Aorta (tissue), 5 donors: Measurements from ENCODE around the gene WDFY3. TPM values are rescaled to one million over a fixed set of nuclear protein-coding genes. Genes with fewer than 3 reads are reported as not detected.
A peak's percentile ranks its signal among the peaks of the same experiment; 100 is the strongest.

Source experiments
- ATAC-seq: fragments of 200-7000 bp; cut with Tn5 transposase; one replicate; pipeline ENCODE4 v1.9.1; 2022; ENCODE audit warnings: moderate library complexity; ENCODE audit not compliant: low FRiP score
- DNase-seq, 2 donors: peaks; one replicate each; pipeline ENCODE4 v3.0.0-alpha.2; 2020
- H3K27ac ChIP-seq, 2 donors: one replicate each; pipeline ENCODE4 v1.5.1; 2013; ENCODE audit warnings: low read length in 2 of 2, mild to moderate bottlenecking in 2 of 2, moderate library complexity in 2 of 2, control low read depth in 1 of 2, inconsistent platforms in 1 of 2, low read depth in 1 of 2
- H3K27me3 ChIP-seq, 2 donors: one replicate each; pipeline ENCODE4 v1.6.1; 2013; ENCODE audit warnings: control low read depth in 1 of 2, low read length in 1 of 2, mild to moderate bottlenecking in 1 of 2, moderate library complexity in 1 of 2; ENCODE audit not compliant: insufficient read depth in 2 of 2, control insufficient read depth in 1 of 2
- H3K36me3 ChIP-seq, 2 donors: one replicate each; pipeline ENCODE4 v1.6.1; 2013; ENCODE audit warnings: control low read depth in 1 of 2, low read length in 1 of 2, mild to moderate bottlenecking in 1 of 2; ENCODE audit not compliant: insufficient read depth in 2 of 2, control insufficient read depth in 1 of 2
- H3K4me1 ChIP-seq, 2 donors: one replicate each; pipeline ENCODE4 v1.6.1; 2013; ENCODE audit warnings: low read length in 2 of 2, control low read depth in 1 of 2, mild to moderate bottlenecking in 1 of 2, moderate library complexity in 1 of 2; ENCODE audit not compliant: insufficient read depth in 2 of 2, control insufficient read depth in 1 of 2
- H3K4me3 ChIP-seq, 2 donors: one replicate each; pipeline ENCODE4 v1.5.1; 2013; ENCODE audit warnings: low read length in 2 of 2, control low read depth in 1 of 2, mild to moderate bottlenecking in 1 of 2
- H3K9me3 ChIP-seq: one replicate; pipeline ENCODE4 v1.6.1; 2013; ENCODE audit warnings: mild to moderate bottlenecking, low read length; ENCODE audit not compliant: control insufficient read depth
- WGBS, 2 donors: extraction: QIAGEN DNeasy Blood & Tissue Kit; methylation state at CpG; one replicate each; pipeline ENCODE4 v1.1.7; 2013; 5-methylcytosine and 5-hydroxymethylcytosine counted together
- intact Hi-C, 2 donors: fragments of 100-400 bp; cut with DNase I; formaldehyde crosslinking; loops; one replicate each; pipeline versions ENCODE4 v1.14.2 to v1.15.0; 2022
- long read RNA-seq, 2 donors: library from polyadenylated mRNA; unstranded; transcript quantifications; one replicate each; pipeline ENCODE4 v2.0.0, GENCODE V29; 2020 to 2021
- polyA plus RNA-seq, 2 donors: library from polyadenylated mRNA; stranded (reverse); fragments of 200-250 nt; gene quantifications; one replicate each; pipeline ENCODE4 v1.2.3, GENCODE V29; 2013
- total RNA-seq, 2 donors: library from RNA; stranded (reverse); fragmentation: NEBNext Ultra II Directional; extraction: Animal tissue kit (Norgen Biotek cat#: 25700); gene quantifications; one replicate each; pipeline ENCODE4 v1.2.1, GENCODE V29; 2021
- donor health status: healthy with polysubstance abuse.
- donor health status: Bipolar disorder and iron deficiency.
- donor health status: DM: no; HTN: no; CAD: no.
- donor health status: DM: no; HTN: no; CAD: no.
- donor health status: DM: yes; HTN: yes; CAD: no.

WDFY3 gene, protein sequence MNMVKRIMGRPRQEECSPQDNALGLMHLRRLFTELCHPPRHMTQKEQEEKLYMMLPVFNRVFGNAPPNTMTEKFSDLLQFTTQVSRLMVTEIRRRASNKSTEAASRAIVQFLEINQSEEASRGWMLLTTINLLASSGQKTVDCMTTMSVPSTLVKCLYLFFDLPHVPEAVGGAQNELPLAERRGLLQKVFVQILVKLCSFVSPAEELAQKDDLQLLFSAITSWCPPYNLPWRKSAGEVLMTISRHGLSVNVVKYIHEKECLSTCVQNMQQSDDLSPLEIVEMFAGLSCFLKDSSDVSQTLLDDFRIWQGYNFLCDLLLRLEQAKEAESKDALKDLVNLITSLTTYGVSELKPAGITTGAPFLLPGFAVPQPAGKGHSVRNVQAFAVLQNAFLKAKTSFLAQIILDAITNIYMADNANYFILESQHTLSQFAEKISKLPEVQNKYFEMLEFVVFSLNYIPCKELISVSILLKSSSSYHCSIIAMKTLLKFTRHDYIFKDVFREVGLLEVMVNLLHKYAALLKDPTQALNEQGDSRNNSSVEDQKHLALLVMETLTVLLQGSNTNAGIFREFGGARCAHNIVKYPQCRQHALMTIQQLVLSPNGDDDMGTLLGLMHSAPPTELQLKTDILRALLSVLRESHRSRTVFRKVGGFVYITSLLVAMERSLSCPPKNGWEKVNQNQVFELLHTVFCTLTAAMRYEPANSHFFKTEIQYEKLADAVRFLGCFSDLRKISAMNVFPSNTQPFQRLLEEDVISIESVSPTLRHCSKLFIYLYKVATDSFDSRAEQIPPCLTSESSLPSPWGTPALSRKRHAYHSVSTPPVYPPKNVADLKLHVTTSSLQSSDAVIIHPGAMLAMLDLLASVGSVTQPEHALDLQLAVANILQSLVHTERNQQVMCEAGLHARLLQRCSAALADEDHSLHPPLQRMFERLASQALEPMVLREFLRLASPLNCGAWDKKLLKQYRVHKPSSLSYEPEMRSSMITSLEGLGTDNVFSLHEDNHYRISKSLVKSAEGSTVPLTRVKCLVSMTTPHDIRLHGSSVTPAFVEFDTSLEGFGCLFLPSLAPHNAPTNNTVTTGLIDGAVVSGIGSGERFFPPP (N-terminal part only)
- total RNA-seq, result 100 to 1,000 TPM; 127 to 177 TPM
- polyA plus RNA-seq, result 10 to 100 TPM in 1 of 2 donors, 1 to 10 TPM in 1; 3.4 to 12.0 TPM
- long read RNA-seq, donor 1, partial matches to known transcripts, result 7 of 26 reads
- long read RNA-seq, donor 1, other reads (novel, unspliced or antisense), result 18 of 26 reads
- long read RNA-seq, donor 2, partial matches to known transcripts, result 15 of 35 reads
- long read RNA-seq, donor 2, other reads (novel, unspliced or antisense), result 20 of 35 reads

DNA sequence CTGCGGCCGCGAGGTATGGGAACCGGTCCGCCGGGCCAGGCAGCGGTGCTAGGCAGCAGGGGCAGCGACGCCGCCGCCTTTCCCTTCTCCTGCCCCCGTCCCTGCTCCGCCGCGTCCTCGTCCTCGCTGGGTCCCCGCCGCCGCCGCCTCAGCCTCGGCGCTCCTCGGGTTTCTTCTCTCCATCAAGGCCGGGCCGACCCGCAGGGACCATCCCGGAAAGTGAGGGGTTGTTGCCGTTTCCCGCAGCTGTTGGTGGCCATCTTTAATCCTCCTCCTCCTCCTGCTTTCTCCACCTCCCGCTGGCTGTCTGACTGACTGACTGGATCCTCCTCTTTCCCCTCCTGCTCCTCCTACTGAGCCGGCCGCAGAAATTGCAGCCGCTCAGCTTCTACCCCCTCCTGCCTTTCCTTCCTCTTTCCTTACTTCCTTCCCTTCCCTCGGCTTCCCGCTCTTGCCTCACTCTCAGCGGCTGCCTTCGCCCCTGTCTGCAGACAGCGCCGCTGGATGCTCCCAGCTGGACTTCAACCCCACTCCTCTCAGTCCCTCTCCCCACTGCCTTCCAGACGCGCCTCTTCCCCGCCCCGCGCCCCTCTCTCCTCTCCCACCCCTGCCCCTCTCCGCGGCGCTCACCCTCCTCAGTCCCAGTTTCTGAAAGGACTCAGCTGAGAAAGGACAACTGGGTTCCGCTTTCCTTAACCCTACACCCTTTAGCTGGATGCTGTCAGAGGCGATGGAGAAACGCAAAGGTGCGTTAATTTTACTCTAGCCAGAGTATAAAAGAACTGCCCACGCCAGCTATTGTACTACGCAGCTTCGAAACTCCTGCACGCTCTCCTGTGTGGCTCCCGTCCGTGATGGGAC lies at the start of gene WDFY3:
TSS of gene WDFY3 (minus strand) at position 309 of the 861 bp plus-strand sequence. CDS start 106,099 bp downstream, outside the sequence.
- DNase-seq, result peak; percentile 89 to 94
- H3K9me3 ChIP-seq, result no peaks in the 10 kb centered on the region
- no peaks in the 10 kb centered on the region for H3K36me3 ChIP-seq
- peaks cover 2 to 3% of the 10 kb centered on the region in 2 donors for H3K4me1 ChIP-seq
- H3K4me3 ChIP-seq, result peak within 1 kb of the TSS; percentile 78 to 93
- peak within 1 kb of the TSS; percentile 80 to 87 for H3K27ac ChIP-seq
- intact Hi-C loops, result loop anchor here (10.0 kb wide), 3 partner anchors 62 to 162 kb away; no protein-coding TSS in a partner anchor
- ATAC-seq, result peak; percentile 95
- WGBS, 2 donors, result 1% methylated on average over 34 to 58 of the region's 58 CpGs
- no peaks in the 10 kb centered on the region for H3K27me3 ChIP-seq

- Histone ChIP-seq H3K27ac (no peak overlapping the region), H3K36me3 (no peaks in the 10 kb centered on the region), H3K4me3 (no peak overlapping the region), H3K27me3 (no peaks in the 10 kb centered on the region), H3K4me1 (no peaks in the 10 kb centered on the region), H3K9me3 (no peaks in the 10 kb centered on the region)
- 67 to 68% methylated on average over 2 of the region's 2 CpGs for WGBS, 2 donors
- no peak for DNase-seq
- ATAC-seq, result no peak
- intact Hi-C loops, result no loop called here
Measured at GRCh38 chr4:85005865-85006377, 39.4 kb upstream of the WDFY3 start.

DNA sequence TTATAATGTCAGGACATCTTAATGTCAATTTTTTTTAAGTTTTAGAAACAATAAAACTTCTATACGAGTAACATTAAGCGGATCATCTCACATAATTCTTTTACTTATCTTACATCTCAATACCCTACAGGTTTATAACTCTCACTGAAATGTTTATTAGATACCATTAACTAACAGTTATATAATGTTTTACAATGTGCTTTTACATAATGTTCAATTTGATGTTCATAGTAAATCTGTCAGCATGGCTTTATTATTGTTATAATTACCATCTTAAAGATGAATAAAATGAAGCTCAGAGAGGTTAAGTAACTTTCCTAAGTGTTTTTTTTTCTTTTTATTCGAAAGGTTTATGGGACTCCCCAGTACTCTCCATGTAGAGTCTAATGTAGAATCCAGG lies 33.9 kb upstream of the WDFY3 start:
- intact Hi-C loops, result no loop called here
- H3K36me3 ChIP-seq, result no peaks in the 10 kb centered on the region
- no peak overlapping the region for H3K27ac ChIP-seq
- no peak overlapping the region for H3K4me3 ChIP-seq
- WGBS, 2 donors, result 90 to 91% methylated on average over 3 of the region's 3 CpGs
- ATAC-seq (no peak), DNase-seq (no peak)
- H3K4me1 ChIP-seq, result no peaks in the 10 kb centered on the region
- no peaks in the 10 kb centered on the region for H3K9me3 ChIP-seq
- H3K27me3 ChIP-seq, result no peaks in the 10 kb centered on the region

DNA sequence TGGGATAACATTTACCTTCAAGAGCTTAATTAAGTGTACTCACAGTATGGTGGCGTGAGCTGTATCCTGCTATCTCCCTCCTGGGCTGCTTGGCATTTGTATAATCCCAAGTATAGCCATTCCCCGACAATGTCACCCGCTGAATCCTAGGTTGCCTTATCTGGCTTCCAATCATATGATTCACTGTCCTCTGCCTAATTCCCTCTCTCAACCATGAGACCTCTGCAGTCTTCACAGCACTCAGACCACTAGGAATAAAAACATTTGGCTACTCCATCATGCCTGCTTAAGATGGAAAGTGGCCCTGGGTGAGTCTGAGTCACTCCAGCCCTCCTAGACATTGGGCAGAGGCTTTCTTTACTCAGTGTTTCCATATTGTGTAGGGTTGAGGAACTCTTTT lies 28.9 kb upstream of the WDFY3 start:
- no peak for DNase-seq
- 90 to 91% methylated on average over 3 of the region's 3 CpGs for WGBS, 2 donors
- H3K27ac ChIP-seq, result no peak overlapping the region
- H3K4me3 ChIP-seq, result no peak overlapping the region
- H3K27me3 ChIP-seq, result no peaks in the 10 kb centered on the region
- H3K36me3 ChIP-seq, result no peaks in the 10 kb centered on the region
- intact Hi-C loops, result no loop called here
- no peaks in the 10 kb centered on the region for H3K4me1 ChIP-seq
- H3K9me3 ChIP-seq, result no peaks in the 10 kb centered on the region
- ATAC-seq, result no peak

DNA sequence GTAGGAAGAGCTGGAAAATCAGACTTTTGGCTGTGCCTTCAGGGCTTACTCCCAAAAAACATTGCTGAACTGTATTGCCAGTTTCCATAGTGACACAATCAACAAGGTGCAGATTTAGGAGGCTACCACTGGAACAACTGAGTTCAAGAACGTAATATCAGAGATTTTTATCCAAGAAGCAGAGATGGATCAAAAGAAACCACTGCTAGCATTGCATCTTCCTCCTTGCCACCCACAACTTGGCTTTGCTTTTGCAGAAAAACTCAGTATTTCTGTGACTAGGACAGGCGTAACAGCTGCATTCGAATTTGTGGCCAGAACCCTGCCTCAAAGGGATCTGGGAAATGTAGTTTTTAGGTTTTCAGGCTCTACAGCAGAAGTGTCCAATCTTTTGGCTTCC lies 27.8 kb upstream of the WDFY3 start:
- H3K9me3 ChIP-seq, result no peaks in the 10 kb centered on the region
- no peak overlapping the region for H3K27ac ChIP-seq
- no peaks in the 10 kb centered on the region for H3K27me3 ChIP-seq
- H3K4me1 ChIP-seq, result no peaks in the 10 kb centered on the region
- ATAC-seq (peak; percentile 57), DNase-seq (no peak)
- intact Hi-C loops, result no loop called here
- WGBS, 2 donors, result 6 to 16% methylated on average over 3 of the region's 3 CpGs
- no peaks in the 10 kb centered on the region for H3K36me3 ChIP-seq
- peak overlapping the region in 1 of 2 donors; percentile 14 for H3K4me3 ChIP-seq

DNA sequence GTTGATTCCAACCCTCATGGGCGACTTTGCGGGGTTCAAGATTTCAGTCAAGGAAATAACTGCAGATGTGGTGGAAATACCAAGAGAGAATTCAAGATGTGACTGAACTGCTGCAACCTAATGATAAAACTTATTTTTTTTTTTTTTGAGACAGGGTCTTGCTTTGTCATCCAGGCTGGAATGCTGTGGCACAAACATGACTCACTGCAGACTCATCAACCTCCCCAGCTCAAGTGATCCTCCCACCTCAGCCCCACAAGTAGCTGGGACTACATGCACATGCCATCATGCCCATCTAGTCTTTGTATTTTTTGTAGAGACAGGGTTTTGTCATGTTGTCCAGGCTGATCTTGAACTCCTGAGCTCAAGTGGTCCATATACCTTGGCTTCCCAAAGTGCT lies 19.5 kb upstream of the WDFY3 start:
- Histone ChIP-seq H3K4me3 (no peak overlapping the region), H3K27me3 (no peaks in the 10 kb centered on the region), H3K4me1 (no peaks in the 10 kb centered on the region), H3K9me3 (peaks cover 3% of the 10 kb centered on the region), H3K36me3 (peaks cover 0 to 4% of the 10 kb centered on the region in 2 donors), H3K27ac (no peak overlapping the region)
- DNase-seq (no peak), ATAC-seq (no peak)
- 98 to 99% methylated on average over 2 of the region's 2 CpGs for WGBS, 2 donors
- intact Hi-C loops, result no loop called here

- Histone ChIP-seq H3K36me3 (no peaks in the 10 kb centered on the region), H3K4me3 (no peak overlapping the region)
- intact Hi-C loops, result no loop called here
Measured at GRCh38 chr4:84977396-84977795, 10.9 kb upstream of the WDFY3 start.

More at GRCh38 chr4:84977396-84977795, 10.9 kb upstream of the WDFY3 start:
- no peak overlapping the region for H3K27ac ChIP-seq
- no peaks in the 10 kb centered on the region for H3K4me1 ChIP-seq
- no peaks in the 10 kb centered on the region for H3K27me3 ChIP-seq
- H3K9me3 ChIP-seq, result no peaks in the 10 kb centered on the region
- DNase-seq (no peak), ATAC-seq (no peak)
